Measurements from ENCODE around the gene LACTBL1.

DNA sequence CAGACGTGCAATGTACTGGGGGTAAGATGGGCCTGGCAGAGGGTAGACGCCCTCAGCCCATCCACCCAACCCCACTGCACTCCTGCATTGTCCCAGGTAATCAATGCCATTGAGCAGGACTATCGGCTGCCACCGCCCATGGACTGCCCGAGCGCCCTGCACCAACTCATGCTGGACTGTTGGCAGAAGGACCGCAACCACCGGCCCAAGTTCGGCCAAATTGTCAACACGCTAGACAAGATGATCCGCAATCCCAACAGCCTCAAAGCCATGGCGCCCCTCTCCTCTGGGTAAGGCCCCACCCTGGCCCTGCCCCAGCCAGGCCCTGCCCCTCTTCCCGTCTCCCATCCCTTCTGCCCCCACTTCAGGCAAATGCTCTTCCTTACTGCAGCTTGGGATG lies 62.4 kb downstream of the LACTBL1 start:
- TF ChIP-seq, protein P1, sequence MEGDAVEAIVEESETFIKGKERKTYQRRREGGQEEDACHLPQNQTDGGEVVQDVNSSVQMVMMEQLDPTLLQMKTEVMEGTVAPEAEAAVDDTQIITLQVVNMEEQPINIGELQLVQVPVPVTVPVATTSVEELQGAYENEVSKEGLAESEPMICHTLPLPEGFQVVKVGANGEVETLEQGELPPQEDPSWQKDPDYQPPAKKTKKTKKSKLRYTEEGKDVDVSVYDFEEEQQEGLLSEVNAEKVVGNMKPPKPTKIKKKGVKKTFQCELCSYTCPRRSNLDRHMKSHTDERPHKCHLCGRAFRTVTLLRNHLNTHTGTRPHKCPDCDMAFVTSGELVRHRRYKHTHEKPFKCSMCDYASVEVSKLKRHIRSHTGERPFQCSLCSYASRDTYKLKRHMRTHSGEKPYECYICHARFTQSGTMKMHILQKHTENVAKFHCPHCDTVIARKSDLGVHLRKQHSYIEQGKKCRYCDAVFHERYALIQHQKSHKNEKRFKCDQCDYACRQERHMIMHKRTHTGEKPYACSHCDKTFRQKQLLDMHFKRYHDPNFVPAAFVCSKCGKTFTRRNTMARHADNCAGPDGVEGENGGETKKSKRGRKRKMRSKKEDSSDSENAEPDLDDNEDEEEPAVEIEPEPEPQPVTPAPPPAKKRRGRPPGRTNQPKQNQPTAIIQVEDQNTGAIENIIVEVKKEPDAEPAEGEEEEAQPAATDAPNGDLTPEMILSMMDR (IDR thresholded peaks at IDR 0.05) = no peak
- TF ChIP-seq POLR2A (IDR thresholded peaks at IDR 0.05) = no peak

All from testis (tissue), 2 donors.